HG02840 (cell line): ENCODE results near the gene CCDC107.
"Not testable (repeated sequence)": the region's sequence is repeated elsewhere in the genome, so short reads cannot be mapped to it uniquely, and the experiment has no call there.

Experiments
- ATAC-seq: cut with Tn5 transposase; IDR thresholded peaks from one replicate; pipeline ENCODE4 v1.9.1; 2021; ENCODE audit warnings: mild to moderate bottlenecking, moderate library complexity, moderate number of reproducible peaks; ENCODE audit not compliant: unreplicated experiment, low FRiP score

The CCDC107 gene

DNA sequence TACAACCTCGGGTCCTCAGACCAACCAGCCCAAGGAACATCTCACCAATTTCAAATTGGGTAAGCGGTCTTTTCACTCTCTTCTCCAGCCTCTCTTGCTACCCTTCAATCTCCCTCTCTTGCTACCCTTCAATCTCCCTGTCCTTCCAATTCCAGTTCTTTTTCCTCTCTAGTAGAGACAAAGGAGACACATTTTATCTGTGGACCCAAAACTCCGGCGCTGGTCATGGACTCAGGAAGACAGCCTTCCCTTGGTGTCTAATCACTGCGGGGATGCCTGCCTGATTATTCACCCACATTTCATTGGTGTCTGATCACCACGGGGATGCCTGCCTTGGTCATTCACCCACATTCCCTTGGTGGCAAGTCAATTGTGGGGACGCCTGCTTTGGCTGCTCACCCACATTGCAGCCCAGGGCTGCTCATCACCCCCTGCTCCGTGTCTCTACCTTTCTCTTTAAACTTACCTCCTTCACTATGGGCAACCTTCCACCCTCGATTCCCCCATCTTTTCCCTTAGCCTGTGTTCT is 20.6 kb upstream of the CCDC107 start:
- not testable (repeated sequence) for ATAC-seq

GRCh38 chr9:35638751-35639150 is 19.3 kb upstream of the CCDC107 start:
- not testable (repeated sequence) for ATAC-seq

DNA sequence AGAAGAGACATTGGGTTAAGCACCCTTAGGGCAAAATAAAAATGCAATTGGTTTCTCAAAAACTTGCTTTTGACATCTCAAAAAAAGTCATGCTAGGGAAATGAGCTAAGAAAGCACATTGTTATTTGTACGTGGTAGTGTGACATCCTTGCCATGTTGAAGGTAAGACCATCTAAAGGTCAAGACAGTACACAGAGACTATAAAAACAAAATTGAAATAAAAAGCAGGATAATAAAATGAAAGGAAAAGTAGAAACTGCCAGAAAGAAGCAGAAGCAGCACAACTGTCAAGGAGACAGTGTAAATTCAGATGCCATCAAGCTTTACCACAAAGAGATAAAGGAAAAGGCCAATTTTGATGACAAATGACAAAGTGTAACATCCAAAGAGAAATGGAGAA is 18.9 kb upstream of the CCDC107 start:
- ATAC-seq: not testable (repeated sequence)

- ATAC-seq: no peak
These were observed 18.5 kb upstream of the CCDC107 start for GRCh38 chr9:35639631-35640030.

GRCh38 chr9:35640431-35640830 is 17.7 kb upstream of the CCDC107 start:
- not testable (repeated sequence) for ATAC-seq

- ATAC-seq: not testable (repeated sequence)
These were observed 16.6 kb upstream of the CCDC107 start for GRCh38 chr9:35641478-35641877.

- ATAC-seq: no peak
These were observed 15.0 kb upstream of the CCDC107 start for GRCh38 chr9:35643046-35643445.

DNA sequence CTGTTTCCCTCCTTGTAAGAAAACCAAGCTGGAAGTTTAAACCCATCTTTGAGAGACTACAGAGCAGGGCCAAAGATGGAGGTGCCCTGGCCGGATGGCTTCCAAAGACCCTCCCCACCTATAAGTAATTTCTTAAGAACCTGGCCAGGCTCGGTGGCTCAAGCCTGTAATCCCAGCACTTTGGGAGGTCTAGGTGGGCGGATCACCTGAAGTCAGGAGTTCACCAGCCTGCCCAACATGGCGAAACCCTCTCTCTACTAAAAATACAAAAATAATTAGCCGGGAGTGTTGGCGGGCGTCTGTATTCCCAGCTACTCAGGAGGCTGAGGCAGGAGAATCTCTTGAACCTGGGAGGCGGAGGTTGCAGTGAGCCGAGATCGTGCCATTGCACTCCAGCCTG is 12.4 kb upstream of the CCDC107 start:
- ATAC-seq: not testable (repeated sequence)

DNA sequence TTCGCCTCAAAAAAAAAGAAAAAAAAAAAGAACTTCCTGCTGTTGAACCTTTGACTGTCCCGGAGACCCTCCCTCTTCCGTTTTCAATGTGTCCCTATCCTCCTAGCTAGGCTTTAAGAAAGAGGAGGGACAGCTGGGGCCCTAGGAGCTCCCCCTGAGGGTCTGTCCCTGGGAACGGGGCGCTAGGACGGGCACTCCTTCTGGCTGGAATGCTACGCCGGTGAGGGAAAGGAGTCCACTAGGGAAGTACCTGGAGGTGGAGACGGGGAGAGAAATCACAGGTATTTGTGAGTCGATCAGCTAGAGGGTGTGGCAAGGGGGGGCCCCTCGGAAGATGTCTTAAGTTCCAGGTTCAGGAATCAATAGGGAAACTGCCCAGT is 11.9 kb upstream of the CCDC107 start:
- ATAC-seq: no peak

DNA sequence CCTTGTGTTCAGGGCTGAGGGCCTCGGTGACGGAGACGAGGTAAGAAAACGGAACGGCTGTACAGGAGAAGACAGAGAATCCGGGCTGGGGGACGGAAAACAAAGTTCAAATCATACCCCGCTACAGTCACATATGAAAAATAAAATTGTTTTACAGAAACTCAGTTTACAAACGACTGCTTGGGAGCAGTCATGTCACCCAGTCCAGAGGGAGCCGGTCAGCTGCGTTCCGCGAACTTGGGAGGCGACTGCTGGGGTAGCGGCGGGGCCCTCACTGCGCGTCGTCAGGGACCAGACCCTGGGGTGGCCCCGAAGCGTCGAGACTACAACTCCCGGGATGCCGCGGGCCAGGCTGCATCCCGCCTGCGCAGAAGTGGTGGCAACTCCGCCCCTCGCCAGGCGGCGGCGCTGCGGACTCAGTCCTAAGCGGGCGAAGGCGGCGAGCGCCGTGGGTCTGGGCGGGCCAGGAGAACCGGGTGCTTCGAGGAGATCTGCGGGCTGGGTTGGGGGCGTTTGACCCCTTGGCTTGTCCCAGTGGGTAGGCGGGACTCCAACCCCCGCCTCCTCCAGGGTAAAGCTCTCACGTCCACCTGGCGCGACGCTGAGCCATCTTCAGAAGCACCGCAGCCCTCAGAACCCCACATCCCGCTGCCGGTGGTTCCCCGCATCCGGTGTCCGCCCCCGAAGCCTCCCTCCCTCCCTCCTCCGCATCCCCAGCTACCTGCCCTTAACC is 11.4 kb upstream of the CCDC107 start:
- peak; percentile 72 for ATAC-seq

GRCh38 chr9:35649431-35650340 is 8.4 kb upstream of the CCDC107 start:
- no peak for ATAC-seq

DNA sequence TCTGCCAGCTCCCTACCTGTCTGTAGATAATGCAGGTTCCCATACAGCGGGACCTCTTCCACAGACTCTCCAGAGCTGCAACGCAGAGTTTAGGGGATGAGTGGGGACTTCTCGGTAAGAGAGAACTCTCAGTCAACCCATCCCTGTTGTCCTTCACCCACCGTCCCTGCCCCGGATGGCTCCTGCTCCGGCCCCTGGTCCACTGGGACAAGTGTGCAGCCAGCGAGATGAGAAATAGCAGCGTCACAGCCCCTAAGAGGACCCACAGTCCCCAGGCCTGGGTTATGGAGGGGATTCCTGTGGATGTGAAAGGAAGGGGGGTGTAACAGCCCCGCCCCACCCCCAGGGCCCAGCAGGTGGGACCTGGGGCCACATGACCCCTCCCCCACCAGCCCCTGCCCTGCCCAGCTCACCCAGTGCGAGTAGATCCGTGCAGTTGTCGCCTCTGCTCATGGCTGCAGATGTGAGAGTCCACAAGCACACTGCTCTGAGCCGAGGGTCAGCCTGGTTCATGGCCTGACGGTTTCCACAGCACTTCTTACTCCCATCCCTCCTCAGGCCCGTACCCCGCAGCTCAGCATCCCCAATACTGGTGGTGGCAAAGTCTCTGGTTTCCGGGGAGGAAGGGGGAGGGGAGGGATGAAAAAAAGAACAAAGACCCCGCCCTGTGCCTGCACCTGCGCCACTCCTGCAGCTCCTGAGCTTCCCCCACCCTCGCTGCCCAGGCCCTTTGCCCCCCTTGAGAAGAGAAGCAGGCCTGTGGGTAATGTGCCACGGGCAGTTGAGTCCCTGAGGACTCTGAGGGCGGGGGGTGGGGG is 7.5 kb upstream of the CCDC107 start, which contains the start of gene SIT1:
TSS of gene SIT1 (minus strand) at position 591 of the 818 bp plus-strand sequence. CDS start at position 513, 78 bp downstream.
- no peak for ATAC-seq

DNA sequence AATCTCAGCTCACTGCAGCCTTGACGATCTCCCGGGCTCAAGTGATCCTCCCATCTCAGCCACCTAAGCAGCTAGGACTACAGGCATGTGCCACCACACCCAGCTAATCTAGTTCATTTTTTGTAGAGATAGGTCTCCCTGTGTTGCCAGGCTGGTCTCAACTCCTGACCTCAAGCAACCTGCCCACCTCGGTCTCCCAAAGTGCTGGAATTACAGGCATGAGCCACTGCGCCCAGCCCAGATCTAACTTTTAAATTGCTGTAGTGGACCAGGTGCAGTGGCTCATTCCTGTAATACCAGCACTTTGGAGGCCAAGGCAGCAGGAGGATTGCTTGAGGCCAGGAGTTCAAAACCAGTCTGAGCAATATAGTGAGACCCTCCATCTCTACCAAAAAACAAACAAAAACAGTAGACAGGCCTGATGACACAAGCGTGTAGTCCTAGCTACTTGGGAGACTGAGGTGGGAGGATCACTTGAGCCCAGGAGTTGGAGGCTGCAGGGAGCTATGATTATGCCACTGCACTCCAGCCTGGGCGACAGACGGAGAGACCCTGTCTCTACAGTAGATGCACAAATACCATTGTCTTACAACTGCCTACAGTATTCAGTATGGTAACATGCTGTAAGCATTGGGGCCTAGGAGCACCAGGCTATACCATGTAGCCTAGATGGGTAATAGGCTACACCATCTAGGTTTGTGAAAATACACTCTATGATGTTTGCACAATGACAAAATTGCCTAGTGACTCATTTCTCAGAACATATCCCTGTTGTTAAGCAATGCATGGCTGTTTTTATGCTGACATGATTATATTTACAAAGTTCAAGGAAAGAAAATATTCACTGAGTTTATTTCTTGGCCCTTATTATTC is 5.9 kb upstream of the CCDC107 start:
- ATAC-seq: no peak

GRCh38 chr9:35652829-35653209 is 5.3 kb upstream of the CCDC107 start:
- ATAC-seq: no peak

- ATAC-seq: no peak
These were observed 4.5 kb upstream of the CCDC107 start for GRCh38 chr9:35653611-35654010.

DNA sequence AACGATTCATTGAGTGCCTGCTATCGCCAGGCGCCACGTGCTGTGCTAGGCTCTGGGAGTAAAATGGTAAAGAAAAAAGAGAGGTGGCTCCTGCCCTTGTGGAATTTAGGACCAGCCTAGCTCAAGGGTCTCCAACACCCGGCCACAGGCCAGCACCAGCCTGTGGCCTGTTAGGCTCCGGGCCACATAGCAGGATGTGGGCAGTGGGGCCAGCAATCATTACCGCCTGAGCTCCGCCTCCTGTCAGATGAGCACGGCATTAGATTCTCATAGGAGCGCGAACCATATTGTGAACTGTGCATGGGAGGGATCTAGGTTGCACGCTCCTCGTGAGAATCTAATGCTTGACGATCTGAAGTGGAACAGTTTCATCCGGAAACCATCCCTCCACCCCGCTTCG is 1.7 kb upstream of the CCDC107 start:
- no peak for ATAC-seq

DNA sequence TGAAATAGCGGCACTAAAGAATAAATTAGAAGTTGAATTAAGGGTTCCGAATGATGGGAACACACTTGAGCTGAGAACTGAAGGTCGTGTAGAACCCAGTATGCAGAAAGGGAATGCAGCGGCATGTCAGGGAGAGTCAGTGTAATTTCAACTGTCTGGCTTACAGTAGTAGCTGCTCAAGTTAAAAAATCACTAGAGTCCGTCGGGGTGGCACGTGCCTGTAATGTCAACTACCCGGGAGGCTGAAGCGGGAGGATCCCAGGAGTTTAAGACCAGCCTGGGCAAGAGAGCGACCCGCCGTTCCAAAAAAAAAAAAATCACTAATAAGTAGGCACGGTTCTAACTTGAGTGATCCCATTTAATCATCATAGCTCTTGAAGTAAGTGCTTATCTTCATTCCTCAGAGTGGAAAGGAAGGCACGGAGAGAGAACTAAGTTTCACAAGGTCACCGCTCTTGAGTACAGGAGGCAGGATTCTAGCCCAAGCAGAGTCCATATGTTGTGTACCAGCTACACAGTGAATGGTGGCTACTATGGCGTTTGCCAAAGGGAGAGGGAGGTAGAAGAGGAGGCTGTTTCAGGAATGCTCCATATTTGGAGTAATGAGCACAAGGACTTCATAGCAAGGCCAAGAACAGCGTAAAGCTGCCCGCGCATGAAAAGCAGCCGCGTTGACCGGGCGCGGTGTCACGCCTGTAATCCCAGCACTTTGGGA is 1.1 kb upstream of the CCDC107 start:
- ATAC-seq: no peak

DNA sequence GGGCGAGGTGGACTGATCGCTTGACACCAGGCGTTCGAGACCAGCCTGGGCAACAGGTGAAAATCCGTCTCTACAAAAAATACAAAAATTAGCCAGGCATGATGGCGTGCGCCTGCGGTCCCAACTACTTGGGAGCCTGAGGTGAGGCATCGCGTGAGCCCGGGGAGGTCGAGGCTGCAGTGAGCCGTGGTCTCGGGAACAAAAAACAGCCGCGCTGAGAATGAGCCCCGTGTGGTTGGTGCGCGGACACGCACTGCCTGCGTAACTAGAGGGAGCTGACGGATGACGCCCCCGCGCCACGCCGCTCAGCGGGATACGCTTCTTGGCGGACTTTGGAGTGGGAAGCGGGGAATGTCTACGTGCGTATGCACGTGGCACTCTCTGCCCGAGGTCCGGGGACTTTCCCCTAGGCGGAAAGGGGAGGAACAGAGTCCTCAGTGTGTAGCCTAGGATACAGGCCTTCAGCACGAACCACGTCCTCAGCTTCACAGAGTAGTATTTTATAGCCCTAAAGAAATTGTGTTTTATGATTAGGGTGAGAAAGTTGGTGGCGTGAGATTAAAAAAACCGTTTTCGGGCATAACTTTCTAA is 451 bp upstream of the CCDC107 start, which contains the start of gene RMRP:
TSS of gene RMRP (minus strand) at position 474 of the 591 bp plus-strand sequence.
- ATAC-seq: peak; percentile 85

DNA sequence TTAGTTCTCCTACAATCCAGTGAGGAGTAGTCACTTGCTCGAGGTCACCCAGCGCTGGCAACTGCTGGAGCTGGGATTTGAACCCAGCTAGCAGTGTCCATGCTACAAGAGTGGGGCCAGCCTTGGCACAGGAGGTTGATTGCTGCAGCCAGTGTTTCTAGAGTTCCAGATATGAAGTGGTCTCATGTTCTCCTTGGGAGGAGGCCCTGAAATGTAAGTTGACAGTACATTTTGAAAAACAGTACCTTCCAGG is 802 bp downstream of the CCDC107 start:
- no peak for ATAC-seq
